ENCODE data around the gene CYBA. TPM values are rescaled to one million over a fixed set of nuclear protein-coding genes. Genes with fewer than 3 reads are reported as not detected.

Gene CYBA
- total and polyA plus RNA-seq, 10 of the 15 experiments (the other 5 are each of a cell fraction or from before 2014, with no cell fraction given) = 0.55 to 598 (median 258) TPM

- BruUV-seq (replicated peaks) = no TSS peak
- no peak overlapping the region for H3K27ac ChIP-seq (ENCODE audit: control insufficient read depth, insufficient read depth)
- no peaks in the 10 kb centered on the region for H3K27me3 ChIP-seq (replicated peaks in 1 of 2; ENCODE audit: control insufficient read depth in 2 of 2, insufficient read depth in 2 of 2, low read length in 1 of 2)
- H3K9me3 ChIP-seq (replicated peaks; ENCODE audit: control insufficient read depth, insufficient read depth, low read length) = no peaks in the 10 kb centered on the region
- ChIA-PET POLR2A (interaction anchor here (0.9 to 1.0 kb wide), 2 partner anchors 8 to 17 kb away, joined by 3 read pairs; no protein-coding TSS in a partner anchor), SMC1A (ENCODE audit: uncharacterized antibody, unreplicated experiment) (no interaction called here), CTCF (no interaction called here), RAD21 (ENCODE audit: unreplicated experiment) (interaction anchor here (0.7 kb wide), 1 partner anchor 27 kb away, joined by 3 read pairs; no protein-coding TSS in a partner anchor)
- peak overlapping the region; percentile 98; the same call in 1 of the 2 replicates for H3K4me3 ChIP-seq
- FAIRE-seq (no peak), ATAC-seq (no peak), DNase-seq (ENCODE audit: low read depth, low spot score) (no peak)
- in situ Hi-C loops (cut with MboI) (no loop called here), intact Hi-C loops (cut with micrococcal nuclease; ENCODE audit: unreplicated experiment) (no loop called here)
- H2AFZ ChIP-seq (ENCODE audit: control insufficient read depth, low read depth, low read length) = no peak overlapping the region
- peaks cover 36% of the 10 kb centered on the region for H3K79me2 ChIP-seq (ENCODE audit: control insufficient read depth, insufficient read depth, low read length)
- 90% methylated on average over 22 of the region's 22 CpGs for WGBS (ENCODE audit: insufficient coverage, insufficient replicate concordance, low lambda C conversion rate, missing lambda C conversion rate)
- H3K9ac ChIP-seq (ENCODE audit: control insufficient read depth, insufficient read depth, low read length) = no peak overlapping the region
- H3K36me3 ChIP-seq (ENCODE audit: control insufficient read depth in 2 of 2, insufficient read depth in 2 of 2, low read length in 1 of 2) = peaks cover 2 to 4% of the 10 kb centered on the region in 2 experiments; a peak in 3 of 4 replicates
- peak; percentile 71 for TF ChIP-seq POLR2A (IDR thresholded peaks at IDR 0.05; ENCODE audit: low read depth, low read length)
- TF ChIP-seq HDGF (IDR thresholded peaks at IDR 0.05) = no peak
- TF ChIP-seq RELB (IDR thresholded peaks at IDR 0.05; ENCODE audit: low read depth) = no peak
- H3K4me1 ChIP-seq (ENCODE audit: control insufficient read depth, insufficient read depth, low read length) = peaks cover 20% of the 10 kb centered on the region
- H3K4me2 ChIP-seq (ENCODE audit: control insufficient read depth, insufficient read depth) = peak overlapping the region; percentile 35
- peaks cover 7% of the 10 kb centered on the region; the same call in 1 of the 2 replicates for H4K20me1 ChIP-seq (ENCODE audit: control insufficient read depth, insufficient read depth)
Observed at GRCh38 chr16:88647178-88648070, 3.4 kb downstream of the CYBA start.

All from GM12878 (cell line).